ENCODE results near the gene VGLL2.
A peak's percentile ranks its signal among the peaks of the same experiment; 100 is the strongest.

VGLL2 gene

DNA sequence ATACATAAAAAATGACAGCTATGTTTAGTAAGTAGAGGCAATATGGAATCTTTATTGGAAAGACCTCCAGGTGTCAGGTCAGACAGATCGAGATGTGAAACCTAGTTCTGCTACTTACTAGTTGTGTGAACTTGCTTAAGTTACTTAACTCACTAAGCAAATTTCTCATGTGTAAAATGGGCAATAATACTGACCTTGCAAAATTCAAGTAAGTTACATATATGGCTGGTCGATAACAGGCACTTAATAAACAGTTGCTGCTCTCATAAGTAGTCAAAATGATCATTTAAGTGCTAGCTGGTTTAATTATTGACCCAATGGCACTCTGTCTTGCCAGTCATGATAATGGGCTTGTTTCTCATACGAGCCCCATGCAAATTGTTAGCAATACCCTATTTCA is 46.0 kb downstream of the VGLL2 start:
- no peaks in the 10 kb centered on the region for H3K9me3 ChIP-seq (ENCODE audit: control extremely low read depth in 1 of 5, control insufficient read depth in 4 of 5, insufficient read depth in 2 of 5, low read depth in 1 of 5, low read length in 4 of 5)
- H3K27ac ChIP-seq (ENCODE audit: insufficient read depth in 1 of 2, low read depth in 1 of 2, low read length in 2 of 2, poor library complexity in 1 of 2, severe bottlenecking in 2 of 2): no peak overlapping the region
- no CpG with 5 or more reads among the region's 3 CpGs for WGBS (ENCODE audit: insufficient coverage)
- POLR2A ChIA-PET: no interaction called here
- no peaks in the 10 kb centered on the region for H3K4me1 ChIP-seq (ENCODE audit: control extremely low read depth in 1 of 4, control insufficient read depth in 4 of 4, insufficient read depth in 4 of 4, low read length in 3 of 4)
- no peak overlapping the region for H3K4me3 ChIP-seq (ENCODE audit: control insufficient read depth in 1 of 7, extremely low read depth in 1 of 7, insufficient read depth in 4 of 7, low read depth in 2 of 7, low read length in 6 of 7)
- peaks cover 0 to under 1% (median 0%) of the 10 kb centered on the region in 5 experiments for H3K27me3 ChIP-seq (replicated peaks in 2 of 5; ENCODE audit: control insufficient read depth in 4 of 5, insufficient read depth in 5 of 5, low read length in 4 of 5)
- no peaks in the 10 kb centered on the region for H3K36me3 ChIP-seq (ENCODE audit: control insufficient read depth in 4 of 4, insufficient read depth in 4 of 4, low read length in 3 of 4)
- no peak for DNase-seq
- CTCF ChIA-PET: no interaction called here

DNA sequence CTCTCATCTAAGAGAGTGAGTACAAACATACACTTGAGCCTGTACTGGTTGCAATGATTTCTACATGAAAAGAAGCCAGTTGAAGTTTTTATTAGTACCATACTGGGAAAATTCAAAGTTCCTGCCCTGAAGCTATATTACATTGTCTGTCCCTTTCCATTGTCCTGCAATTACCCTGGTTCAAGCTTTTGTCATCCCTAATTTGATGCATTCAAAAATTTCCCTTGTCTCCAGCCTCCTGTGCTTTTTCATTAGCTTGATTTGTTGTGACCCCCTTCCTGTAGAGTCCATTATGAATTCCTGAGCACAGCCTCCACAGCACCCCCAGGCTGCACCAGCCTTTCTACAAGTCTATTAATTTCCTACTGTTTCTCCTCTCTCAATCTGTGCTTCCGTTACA is 46.4 kb downstream of the VGLL2 start:
- ChIA-PET POLR2A (no interaction called here), CTCF (no interaction called here)
- WGBS (ENCODE audit: insufficient coverage): 100% methylated on average over 1 of the region's 1 CpG
- no peak for DNase-seq
- H3K27ac ChIP-seq (ENCODE audit: insufficient read depth in 1 of 2, low read depth in 1 of 2, low read length in 2 of 2, poor library complexity in 1 of 2, severe bottlenecking in 2 of 2): no peak overlapping the region
- H3K36me3 ChIP-seq (ENCODE audit: control insufficient read depth in 4 of 4, insufficient read depth in 4 of 4, low read length in 3 of 4): no peaks in the 10 kb centered on the region
- H3K9me3 ChIP-seq (ENCODE audit: control extremely low read depth in 1 of 5, control insufficient read depth in 4 of 5, insufficient read depth in 2 of 5, low read depth in 1 of 5, low read length in 4 of 5): no peaks in the 10 kb centered on the region
- no peak overlapping the region for H3K4me3 ChIP-seq (ENCODE audit: control insufficient read depth in 1 of 7, extremely low read depth in 1 of 7, insufficient read depth in 4 of 7, low read depth in 2 of 7, low read length in 6 of 7)
- H3K4me1 ChIP-seq (ENCODE audit: control extremely low read depth in 1 of 4, control insufficient read depth in 4 of 4, insufficient read depth in 4 of 4, low read length in 3 of 4): no peaks in the 10 kb centered on the region
- peaks cover 0 to 3% (median 0%) of the 10 kb centered on the region in 5 experiments for H3K27me3 ChIP-seq (replicated peaks in 2 of 5; ENCODE audit: control insufficient read depth in 4 of 5, insufficient read depth in 5 of 5, low read length in 4 of 5)

DNA sequence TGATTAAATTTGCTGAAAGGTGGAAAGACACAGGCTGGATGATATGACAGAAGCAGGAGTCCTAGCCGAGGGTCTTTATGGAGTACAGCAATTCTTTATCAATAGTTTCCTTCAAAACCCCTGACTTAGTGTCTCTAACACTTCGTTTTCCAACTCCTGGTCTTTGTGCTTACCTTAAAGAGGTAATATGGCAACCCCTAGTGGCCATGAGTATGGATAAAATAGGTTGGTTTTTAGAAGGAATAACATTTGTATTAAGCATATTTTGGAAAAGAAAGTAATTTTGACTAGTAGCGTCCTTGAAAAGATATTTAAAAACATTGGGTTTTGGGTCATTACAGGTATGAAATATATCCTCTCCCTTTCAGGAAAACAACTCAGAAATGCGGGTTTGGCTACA is 51.9 kb downstream of the VGLL2 start:
- no peaks in the 10 kb centered on the region for H3K9me3 ChIP-seq (ENCODE audit: control extremely low read depth in 1 of 5, control insufficient read depth in 4 of 5, insufficient read depth in 2 of 5, low read depth in 1 of 5, low read length in 4 of 5)
- H3K27me3 ChIP-seq (replicated peaks in 2 of 5; ENCODE audit: control insufficient read depth in 4 of 5, insufficient read depth in 5 of 5, low read length in 4 of 5): peaks cover 0 to 4% (median 0%) of the 10 kb centered on the region in 5 experiments
- H3K4me1 ChIP-seq (ENCODE audit: control extremely low read depth in 1 of 4, control insufficient read depth in 4 of 4, insufficient read depth in 4 of 4, low read length in 3 of 4): no peaks in the 10 kb centered on the region
- CTCF ChIA-PET: no interaction called here
- DNase-seq: peak in 2 of 3 donors; percentile 5 to 6
- no peaks in the 10 kb centered on the region for H3K36me3 ChIP-seq (ENCODE audit: control insufficient read depth in 4 of 4, insufficient read depth in 4 of 4, low read length in 3 of 4)
- WGBS (ENCODE audit: insufficient coverage): no CpG with 5 or more reads among the region's 4 CpGs
- no peak overlapping the region for H3K27ac ChIP-seq (ENCODE audit: insufficient read depth in 1 of 2, low read depth in 1 of 2, low read length in 2 of 2, poor library complexity in 1 of 2, severe bottlenecking in 2 of 2)
- POLR2A ChIA-PET: no interaction called here
- no peak overlapping the region for H3K4me3 ChIP-seq (ENCODE audit: control insufficient read depth in 1 of 7, extremely low read depth in 1 of 7, insufficient read depth in 4 of 7, low read depth in 2 of 7, low read length in 6 of 7)

All from common myeloid progenitor, CD34-positive (primary cell).